ENCODE data around the gene SCN11A. TPM values are rescaled to one million over a fixed set of nuclear protein-coding genes. Genes with fewer than 3 reads are reported as not detected.

The SCN11A gene
- under 1 TPM; 0.07 to 0.23 (median 0.12) TPM for total RNA-seq
- 0.09 TPM for total RNA-seq (2013)
- total RNA-seq, result 0.17 to 1.9 (median 0.61) reads per million in 29 experiments

DNA sequence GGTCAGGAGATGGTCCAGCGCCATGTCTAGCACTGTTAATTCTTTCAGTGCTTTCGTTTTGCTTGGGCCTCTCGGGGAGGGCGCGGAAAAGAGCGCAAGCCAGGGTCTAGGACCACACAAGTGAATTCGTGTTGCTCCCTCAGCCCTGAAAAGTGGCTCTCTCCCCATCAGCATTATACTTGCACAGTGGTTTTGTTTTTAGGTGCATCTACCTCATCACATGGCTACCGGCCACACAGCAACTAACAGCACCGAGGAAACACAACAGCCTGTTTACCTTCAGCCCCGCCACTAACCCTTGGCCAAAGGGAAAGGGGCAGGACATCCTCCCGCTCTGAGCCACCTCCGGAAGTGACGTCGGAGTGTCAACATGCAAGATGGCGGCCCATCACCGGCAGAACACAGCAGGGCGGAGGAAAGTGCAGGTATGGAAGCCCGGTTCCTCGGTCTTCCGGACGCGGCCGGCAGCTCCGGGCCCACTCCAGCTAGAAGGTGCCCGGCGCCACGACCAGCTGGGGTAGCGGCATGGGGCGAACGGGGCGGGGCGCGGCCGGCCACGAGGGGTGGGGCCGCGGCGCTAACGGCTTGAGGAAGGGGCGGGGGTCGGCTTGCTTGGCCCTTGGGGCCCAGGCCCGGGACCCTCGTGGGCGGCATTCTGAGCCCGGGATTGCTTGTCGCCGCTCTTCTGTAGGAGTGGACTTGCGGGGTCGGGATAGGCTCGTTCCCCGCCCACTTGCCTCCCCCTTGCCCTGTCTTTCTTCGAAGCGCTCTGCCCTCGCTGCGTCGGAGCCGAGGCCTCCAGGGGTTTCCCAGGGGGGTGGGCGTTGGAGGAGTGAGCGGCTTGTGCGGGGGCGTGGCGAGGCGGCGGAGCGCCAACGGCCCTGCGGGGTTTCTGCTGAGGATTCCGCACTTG lies at the start of gene SCN11A, which contains the start of gene WDR48:
Gene SCN11A (minus strand): TSS at position 296 of the 913 bp plus-strand sequence. CDS start 101,582 bp downstream, outside the sequence.
Gene WDR48 (plus strand): TSS at position 368 of the 913 bp plus-strand sequence. CDS start 10 bp downstream, at position 378.
- Histone ChIP-seq H3K9me3 (no peaks in the 10 kb centered on the region), H3K27me3 (replicated peaks in 1 of 2; ENCODE audit: control insufficient read depth in 2 of 2, extremely low read depth in 1 of 2, insufficient read depth in 2 of 2, low read length in 1 of 2) (no peaks in the 10 kb centered on the region), H3K4me1 (ENCODE audit: control insufficient read depth in 1 of 2, extremely low read depth in 1 of 2, insufficient read depth in 2 of 2, low read length in 2 of 2) (peaks cover 6 to 10% of the 10 kb centered on the region in 2 experiments), H3K36me3 (ENCODE audit: control insufficient read depth in 2 of 2, extremely low read depth in 1 of 2, insufficient read depth in 1 of 2, low read length in 1 of 2) (no peaks in the 10 kb centered on the region), H3K27ac (ENCODE audit: low read length) (peak within 1 kb of the TSS; percentile 95), H3K4me3 (ENCODE audit: control insufficient read depth in 1 of 2, extremely low read depth in 1 of 2, low read length in 1 of 2) (peak within 1 kb of the TSS; percentile 59 to 74)
- Mint-ChIP-seq H3K4me1 (peaks cover 66 to 76% (median 72%) of the 10 kb centered on the region in 3 donors), H3K4me3 (peak within 1 kb of the TSS; percentile 92 to 95 (median 94)), H3K27me3 (no peaks in the 10 kb centered on the region), H3K27ac (peak within 1 kb of the TSS; percentile 97 to 100), H3K36me3 (no peaks in the 10 kb centered on the region), H3K9me3 (no peaks in the 10 kb centered on the region)
- CTCF ChIA-PET, result interaction anchor here (0.6 to 1.8 kb wide), 4 partner anchors 13 to 236 kb away, joined by 3 to 7 read pairs (median 4); no protein-coding TSS in a partner anchor
- ATAC-seq (replicated peaks in 1 of 4) (peak; percentile 92 to 97 (median 96)), DNase-seq (peak; percentile 80 to 97 (median 92))
- POLR2A ChIA-PET, result interaction anchor here in 1 of 2 donors (0.6 kb wide), 1 partner anchor 29 kb away, joined by 3 read pairs; no protein-coding TSS in a partner anchor
- WGBS (ENCODE audit: insufficient coverage), result 1% methylated on average over 59 of the region's 68 CpGs

DNA sequence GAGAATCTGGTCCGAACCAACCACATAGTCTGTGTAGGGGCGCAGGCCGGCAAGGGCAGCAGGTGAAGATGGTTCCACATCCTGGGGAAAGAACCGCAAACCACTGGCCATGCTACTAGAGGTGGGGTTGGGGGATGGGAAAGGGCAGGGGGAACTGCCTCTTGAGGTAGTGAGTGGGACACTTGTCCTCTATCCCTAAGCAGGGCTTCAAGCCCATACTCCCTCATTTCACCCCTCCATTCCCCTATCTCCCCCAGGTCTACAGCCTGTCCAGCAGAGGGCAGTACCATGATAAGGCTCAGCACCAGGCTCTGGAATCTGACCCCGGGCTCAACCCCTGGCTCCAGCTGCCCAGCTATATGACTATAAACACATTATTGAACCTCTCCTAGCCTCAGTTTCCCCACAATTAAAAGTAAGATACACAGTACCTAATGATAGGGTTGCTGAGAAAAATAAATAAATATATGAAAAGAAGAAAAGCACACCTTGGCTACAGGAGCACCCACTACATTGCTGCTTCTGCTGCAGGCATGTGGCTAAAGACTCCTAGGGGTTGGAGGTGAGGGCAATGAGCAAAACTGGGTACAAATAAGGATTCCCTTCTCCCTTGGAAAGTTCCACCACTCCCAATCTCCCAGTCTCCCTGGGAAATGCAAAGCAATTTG lies 49.4 kb upstream of the SCN11A start:
- ChIA-PET CTCF (interaction anchor here (0.6 to 1.0 kb wide), 4 partner anchors 26 to 187 kb away, joined by 3 to 8 read pairs (median 4); no protein-coding TSS in a partner anchor), POLR2A (no interaction called here)
- ATAC-seq (replicated peaks in 1 of 4) (peak; percentile 42 to 71 (median 62)), DNase-seq (peak in 24 of 35 experiments; percentile 26 to 72 (median 38))
- no peaks in the 10 kb centered on the region for H3K9me3 ChIP-seq
- H3K27ac Mint-ChIP-seq, result peak overlapping the region; percentile 25 to 76
- no peaks in the 10 kb centered on the region for H3K27me3 Mint-ChIP-seq
- peaks cover 0 to 14% of the 10 kb centered on the region in 2 experiments for H3K4me1 ChIP-seq (ENCODE audit: control insufficient read depth in 1 of 2, extremely low read depth in 1 of 2, insufficient read depth in 2 of 2, low read length in 2 of 2)
- H3K27ac ChIP-seq (ENCODE audit: low read length), result no peak overlapping the region
- no peak overlapping the region for H3K4me3 ChIP-seq (ENCODE audit: control insufficient read depth in 1 of 2, extremely low read depth in 1 of 2, low read length in 1 of 2)
- H3K36me3 Mint-ChIP-seq, result peaks cover 14% of the 10 kb centered on the region
- H3K4me1 Mint-ChIP-seq, result peaks cover 36 to 46% (median 41%) of the 10 kb centered on the region in 3 donors
- peaks cover 15 to 45% of the 10 kb centered on the region in 2 donors for H3K36me3 ChIP-seq (ENCODE audit: control insufficient read depth in 2 of 2, extremely low read depth in 1 of 2, insufficient read depth in 1 of 2, low read length in 1 of 2)
- WGBS (ENCODE audit: insufficient coverage), result 100% methylated on average over 1 of the region's 5 CpGs
- H3K27me3 ChIP-seq (replicated peaks in 1 of 2; ENCODE audit: control insufficient read depth in 2 of 2, extremely low read depth in 1 of 2, insufficient read depth in 2 of 2, low read length in 1 of 2), result no peaks in the 10 kb centered on the region
- no peak overlapping the region for H3K4me3 Mint-ChIP-seq
- no peaks in the 10 kb centered on the region for H3K9me3 Mint-ChIP-seq

DNA sequence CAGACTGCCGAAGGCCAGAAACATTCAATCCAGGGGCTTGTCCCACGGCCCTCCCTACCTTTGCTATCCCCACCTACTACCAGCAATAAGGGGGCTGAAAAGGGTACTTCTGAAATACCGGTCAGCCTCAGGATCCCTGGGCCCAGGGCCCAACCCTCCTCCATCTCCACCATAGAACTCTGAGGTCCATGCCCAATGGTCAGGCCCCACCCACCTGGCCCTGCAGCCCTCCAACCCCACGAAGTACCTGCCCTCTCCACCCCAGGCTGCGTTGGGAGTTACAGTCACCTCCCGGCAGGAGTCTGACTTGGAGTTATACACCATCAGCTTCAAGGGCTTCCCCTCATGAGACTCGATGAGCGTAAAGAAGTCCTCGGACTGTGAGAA lies 48.7 kb upstream of the SCN11A start:
- 90% methylated on average over 6 of the region's 9 CpGs for WGBS (ENCODE audit: insufficient coverage)
- H3K4me3 Mint-ChIP-seq, result no peak overlapping the region
- Histone ChIP-seq H3K9me3 (no peaks in the 10 kb centered on the region), H3K36me3 (ENCODE audit: control insufficient read depth in 2 of 2, extremely low read depth in 1 of 2, insufficient read depth in 1 of 2, low read length in 1 of 2) (peaks cover 15 to 51% of the 10 kb centered on the region in 2 donors), H3K27ac (ENCODE audit: low read length) (no peak overlapping the region), H3K4me3 (ENCODE audit: control insufficient read depth in 1 of 2, extremely low read depth in 1 of 2, low read length in 1 of 2) (no peak overlapping the region), H3K4me1 (ENCODE audit: control insufficient read depth in 1 of 2, extremely low read depth in 1 of 2, insufficient read depth in 2 of 2, low read length in 2 of 2) (peaks cover 0 to 7% of the 10 kb centered on the region in 2 experiments), H3K27me3 (replicated peaks in 1 of 2; ENCODE audit: control insufficient read depth in 2 of 2, extremely low read depth in 1 of 2, insufficient read depth in 2 of 2, low read length in 1 of 2) (no peaks in the 10 kb centered on the region)
- CTCF ChIA-PET, result interaction anchor here (0.6 to 1.0 kb wide), 2 partner anchors 26 to 188 kb away, joined by 4 to 8 read pairs; no protein-coding TSS in a partner anchor
- DNase-seq (no peak), ATAC-seq (replicated peaks in 1 of 4) (no peak)
- no peaks in the 10 kb centered on the region for H3K9me3 Mint-ChIP-seq
- H3K27me3 Mint-ChIP-seq, result no peaks in the 10 kb centered on the region
- H3K27ac Mint-ChIP-seq, result peak overlapping the region in 1 of 2 donors; percentile 69
- peaks cover 16% of the 10 kb centered on the region for H3K36me3 Mint-ChIP-seq
- H3K4me1 Mint-ChIP-seq, result peaks cover 29 to 39% (median 34%) of the 10 kb centered on the region in 3 donors
- POLR2A ChIA-PET, result no interaction called here

DNA sequence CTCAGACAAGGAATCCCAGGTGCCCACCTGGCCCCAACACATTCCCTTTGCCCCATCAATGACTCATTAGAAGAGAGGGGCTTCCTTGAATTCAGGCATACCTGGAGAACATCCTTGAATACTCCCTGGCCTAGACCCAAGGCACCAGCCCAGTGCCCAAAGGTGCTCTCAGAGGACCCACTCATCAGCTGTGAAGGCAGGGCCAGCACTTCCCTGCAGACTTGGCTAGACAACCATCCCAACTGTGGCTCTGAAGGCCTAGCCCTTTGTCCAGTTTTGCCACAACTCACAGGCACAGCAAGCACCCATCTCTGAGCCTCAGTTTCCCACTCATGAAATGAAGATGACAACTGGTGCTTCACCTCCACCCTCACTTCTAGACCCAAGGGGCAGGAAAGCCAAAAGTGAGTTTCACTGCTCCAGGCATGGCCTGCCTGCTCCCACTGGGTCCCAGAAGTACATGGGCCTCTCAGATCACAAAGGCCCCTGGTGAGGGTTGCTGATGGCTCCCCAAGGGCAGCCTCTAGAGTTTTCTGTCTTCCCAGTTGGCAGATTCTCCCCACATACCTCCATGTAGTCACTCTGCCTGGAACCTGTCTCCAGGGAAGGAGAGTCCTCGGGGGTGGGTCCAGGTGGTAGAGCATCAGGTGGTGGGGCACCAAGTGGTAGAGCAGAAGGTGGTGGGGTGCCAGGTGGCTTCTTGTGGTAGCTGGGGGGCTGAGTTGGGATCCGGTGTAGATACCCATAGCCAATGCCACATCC lies 48.2 kb upstream of the SCN11A start:
- no peaks in the 10 kb centered on the region for H3K27me3 Mint-ChIP-seq
- no peaks in the 10 kb centered on the region for H3K9me3 Mint-ChIP-seq
- Histone ChIP-seq H3K27me3 (replicated peaks in 1 of 2; ENCODE audit: control insufficient read depth in 2 of 2, extremely low read depth in 1 of 2, insufficient read depth in 2 of 2, low read length in 1 of 2) (no peaks in the 10 kb centered on the region), H3K36me3 (ENCODE audit: control insufficient read depth in 2 of 2, extremely low read depth in 1 of 2, insufficient read depth in 1 of 2, low read length in 1 of 2) (peaks cover 15 to 57% of the 10 kb centered on the region in 2 donors), H3K4me3 (ENCODE audit: control insufficient read depth in 1 of 2, extremely low read depth in 1 of 2, low read length in 1 of 2) (no peak overlapping the region), H3K27ac (ENCODE audit: low read length) (no peak overlapping the region), H3K9me3 (no peaks in the 10 kb centered on the region), H3K4me1 (ENCODE audit: control insufficient read depth in 1 of 2, extremely low read depth in 1 of 2, insufficient read depth in 2 of 2, low read length in 2 of 2) (peaks cover 0 to 3% of the 10 kb centered on the region in 2 experiments)
- H3K4me1 Mint-ChIP-seq, result peaks cover 23 to 34% (median 29%) of the 10 kb centered on the region in 3 donors
- CTCF ChIA-PET, result no interaction called here
- no peak overlapping the region for H3K4me3 Mint-ChIP-seq
- POLR2A ChIA-PET, result no interaction called here
- peaks cover 21% of the 10 kb centered on the region for H3K36me3 Mint-ChIP-seq
- 100% methylated on average over 1 of the region's 2 CpGs for WGBS (ENCODE audit: insufficient coverage)
- DNase-seq (no peak), ATAC-seq (replicated peaks in 1 of 4) (no peak)
- peak overlapping the region in 1 of 2 donors; percentile 22 for H3K27ac Mint-ChIP-seq

GRCh38 chr3:39099242-39099641 lies 47.5 kb upstream of the SCN11A start:
- Mint-ChIP-seq H3K27me3 (no peaks in the 10 kb centered on the region), H3K27ac (no peak overlapping the region), H3K36me3 (peaks cover 26% of the 10 kb centered on the region), H3K4me3 (no peak overlapping the region), H3K4me1 (peaks cover 20 to 28% (median 26%) of the 10 kb centered on the region in 3 donors), H3K9me3 (no peaks in the 10 kb centered on the region)
- DNase-seq (no peak), ATAC-seq (replicated peaks in 1 of 4) (no peak)
- Histone ChIP-seq H3K9me3 (no peaks in the 10 kb centered on the region), H3K4me1 (ENCODE audit: control insufficient read depth in 1 of 2, extremely low read depth in 1 of 2, insufficient read depth in 2 of 2, low read length in 2 of 2) (peaks cover 0 to 3% of the 10 kb centered on the region in 2 experiments), H3K4me3 (ENCODE audit: control insufficient read depth in 1 of 2, extremely low read depth in 1 of 2, low read length in 1 of 2) (no peak overlapping the region), H3K27ac (ENCODE audit: low read length) (no peak overlapping the region), H3K27me3 (replicated peaks in 1 of 2; ENCODE audit: control insufficient read depth in 2 of 2, extremely low read depth in 1 of 2, insufficient read depth in 2 of 2, low read length in 1 of 2) (no peaks in the 10 kb centered on the region), H3K36me3 (ENCODE audit: control insufficient read depth in 2 of 2, extremely low read depth in 1 of 2, insufficient read depth in 1 of 2, low read length in 1 of 2) (peaks cover 20 to 64% of the 10 kb centered on the region in 2 donors)
- 100% methylated on average over 1 of the region's 1 CpG for whole genome bisulfite sequencing (ENCODE audit: insufficient coverage)
- ChIA-PET CTCF (no interaction called here), POLR2A (no interaction called here)

Data from T-cell (primary cell).